Neural crest cell (in vitro differentiated cells): ENCODE data around the gene PHKB. TPM values are rescaled to one million over a fixed set of nuclear protein-coding genes. Genes with fewer than 3 reads are reported as not detected.

ENCODE experiments used
- DNase-seq: peaks from one replicate; pipeline ENCODE4 v3.0.0; 2021; ENCODE audit warnings: low read depth, mixed read lengths, low spot score
- H3K27ac Mint-ChIP-seq: one replicate; pipeline ENCODE4 v1.8.0; 2021; ENCODE audit warnings: mild to moderate bottlenecking, mixed read lengths; ENCODE audit not compliant: unreplicated experiment
- H3K27me3 Mint-ChIP-seq: 2 replicates; pipeline ENCODE4 v1.8.0; 2021; ENCODE audit warnings: low read depth, mild to moderate bottlenecking, mixed read lengths
- H3K36me3 Mint-ChIP-seq: 2 replicates; pipeline ENCODE4 v1.8.0; 2021; ENCODE audit warnings: low read depth, mild to moderate bottlenecking, mixed read lengths
- H3K4me1 Mint-ChIP-seq: 2 replicates; pipeline ENCODE4 v1.8.0; 2021; ENCODE audit warnings: mixed read lengths
- H3K4me3 Mint-ChIP-seq: one replicate; pipeline ENCODE4 v1.8.0; 2021; ENCODE audit warnings: mild to moderate bottlenecking, mixed read lengths
- H3K9me3 Mint-ChIP-seq: 2 replicates; pipeline ENCODE4 v1.8.0; 2021; ENCODE audit warnings: mixed read lengths
- total RNA-seq: library from RNA; stranded (reverse); gene quantifications from 2 replicates; pipeline ENCODE4 v1.2.1, GENCODE V29; 2021
- TF ChIP-seq, protein P1 (sequence below): fragments of 200-600 bp; sonication (generic); conservative IDR thresholded peaks from 2 replicates; pipeline ENCODE4 v1.5.0; 2021; ENCODE audit warnings: antibody characterized with exemption, mild to moderate bottlenecking

Gene PHKB
- total RNA-seq, 1 donor from 2014 or later = 61.2 TPM

DNA sequence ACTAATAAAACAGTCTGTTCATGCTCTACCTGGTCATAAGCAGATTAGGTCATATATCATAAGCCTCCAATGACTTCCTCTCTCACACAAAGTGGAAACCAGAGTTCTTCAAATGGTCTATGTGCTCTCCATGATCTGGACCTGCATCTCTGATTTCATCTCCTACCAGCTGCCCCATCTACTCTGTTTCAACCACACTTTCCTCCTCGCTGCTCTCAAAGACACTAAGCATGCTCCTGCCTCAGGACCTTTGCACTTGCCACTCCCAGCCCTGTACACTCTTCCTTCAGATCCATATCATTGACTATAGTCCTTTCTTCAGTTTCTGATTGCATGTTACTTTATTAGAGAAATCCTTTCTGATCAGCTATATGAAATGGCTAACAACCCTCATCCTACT, 196.8 kb downstream of the PHKB start:
- no peak for DNase-seq
- H3K4me1 Mint-ChIP-seq = no peaks in the 10 kb centered on the region
- no peak overlapping the region for H3K4me3 Mint-ChIP-seq
- TF ChIP-seq, protein P1, sequence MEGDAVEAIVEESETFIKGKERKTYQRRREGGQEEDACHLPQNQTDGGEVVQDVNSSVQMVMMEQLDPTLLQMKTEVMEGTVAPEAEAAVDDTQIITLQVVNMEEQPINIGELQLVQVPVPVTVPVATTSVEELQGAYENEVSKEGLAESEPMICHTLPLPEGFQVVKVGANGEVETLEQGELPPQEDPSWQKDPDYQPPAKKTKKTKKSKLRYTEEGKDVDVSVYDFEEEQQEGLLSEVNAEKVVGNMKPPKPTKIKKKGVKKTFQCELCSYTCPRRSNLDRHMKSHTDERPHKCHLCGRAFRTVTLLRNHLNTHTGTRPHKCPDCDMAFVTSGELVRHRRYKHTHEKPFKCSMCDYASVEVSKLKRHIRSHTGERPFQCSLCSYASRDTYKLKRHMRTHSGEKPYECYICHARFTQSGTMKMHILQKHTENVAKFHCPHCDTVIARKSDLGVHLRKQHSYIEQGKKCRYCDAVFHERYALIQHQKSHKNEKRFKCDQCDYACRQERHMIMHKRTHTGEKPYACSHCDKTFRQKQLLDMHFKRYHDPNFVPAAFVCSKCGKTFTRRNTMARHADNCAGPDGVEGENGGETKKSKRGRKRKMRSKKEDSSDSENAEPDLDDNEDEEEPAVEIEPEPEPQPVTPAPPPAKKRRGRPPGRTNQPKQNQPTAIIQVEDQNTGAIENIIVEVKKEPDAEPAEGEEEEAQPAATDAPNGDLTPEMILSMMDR = no peak
- H3K27ac Mint-ChIP-seq = no peak overlapping the region
- H3K9me3 Mint-ChIP-seq = peaks cover 4% of the 10 kb centered on the region
- H3K36me3 Mint-ChIP-seq = peaks cover 28% of the 10 kb centered on the region
- no peaks in the 10 kb centered on the region for H3K27me3 Mint-ChIP-seq

DNA sequence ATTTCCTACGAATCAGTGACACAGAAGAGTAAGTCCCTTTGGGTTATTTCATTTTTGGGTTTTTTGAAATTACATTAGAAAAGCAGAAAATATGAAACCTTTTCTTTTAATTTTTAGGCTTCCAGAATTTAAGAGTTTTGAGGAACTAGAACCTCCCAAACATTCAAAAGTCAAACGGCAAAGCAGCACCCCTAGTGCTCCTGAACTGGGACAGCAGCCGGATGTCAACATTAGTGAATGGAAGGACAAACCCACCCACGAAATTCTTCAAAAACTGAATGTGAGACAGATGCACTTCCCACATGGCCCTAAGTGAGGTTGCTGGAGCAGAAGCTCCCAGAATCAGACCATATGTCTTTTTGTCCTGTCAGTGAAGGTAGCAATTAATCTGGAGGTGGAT, 199.4 kb downstream of the PHKB start:
- H3K9me3 Mint-ChIP-seq = peaks cover 2% of the 10 kb centered on the region
- H3K27me3 Mint-ChIP-seq = no peaks in the 10 kb centered on the region
- H3K4me3 Mint-ChIP-seq = no peak overlapping the region
- TF ChIP-seq, protein P1 = no peak
- no peak for DNase-seq
- H3K36me3 Mint-ChIP-seq = peaks cover 20% of the 10 kb centered on the region
- H3K4me1 Mint-ChIP-seq = no peaks in the 10 kb centered on the region
- H3K27ac Mint-ChIP-seq = no peak overlapping the region

DNA sequence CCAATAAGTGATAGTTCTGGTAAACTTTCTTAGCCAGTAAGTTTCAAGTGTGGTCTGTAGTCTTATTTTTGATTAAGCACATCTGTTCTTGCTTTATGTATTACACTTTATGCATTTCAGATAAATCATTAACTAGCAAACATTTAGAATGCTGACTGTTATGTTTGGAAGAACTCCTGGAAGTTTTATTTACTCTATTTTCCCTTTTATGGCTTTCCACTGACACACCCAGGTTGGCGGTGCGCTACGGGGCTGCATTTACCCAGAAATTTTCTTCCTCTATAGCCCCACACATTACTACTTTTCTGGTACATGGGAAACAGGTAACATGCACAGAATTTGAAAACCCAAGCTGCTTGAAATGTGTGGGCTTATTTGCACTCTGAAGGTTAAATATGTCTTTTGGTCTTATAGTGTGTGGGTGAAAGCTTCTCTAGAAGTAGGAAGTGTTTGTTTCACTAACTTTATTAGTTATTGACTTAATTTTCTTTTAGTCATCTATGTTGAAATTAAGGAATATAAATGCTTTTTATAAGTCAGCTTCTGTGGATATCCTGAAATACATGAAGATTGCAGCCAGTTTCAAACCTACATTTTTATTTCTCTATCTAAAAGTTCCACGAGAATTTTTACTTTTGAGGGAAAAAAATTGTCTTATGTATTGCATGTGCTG, 203.7 kb downstream of the PHKB start:
- Mint-ChIP-seq H3K27me3 (no peaks in the 10 kb centered on the region), H3K4me3 (no peak overlapping the region), H3K27ac (no peak overlapping the region), H3K36me3 (peaks cover 7% of the 10 kb centered on the region), H3K4me1 (no peaks in the 10 kb centered on the region), H3K9me3 (no peaks in the 10 kb centered on the region)
- TF ChIP-seq, protein P1 = no peak
- DNase-seq = no peak

DNA sequence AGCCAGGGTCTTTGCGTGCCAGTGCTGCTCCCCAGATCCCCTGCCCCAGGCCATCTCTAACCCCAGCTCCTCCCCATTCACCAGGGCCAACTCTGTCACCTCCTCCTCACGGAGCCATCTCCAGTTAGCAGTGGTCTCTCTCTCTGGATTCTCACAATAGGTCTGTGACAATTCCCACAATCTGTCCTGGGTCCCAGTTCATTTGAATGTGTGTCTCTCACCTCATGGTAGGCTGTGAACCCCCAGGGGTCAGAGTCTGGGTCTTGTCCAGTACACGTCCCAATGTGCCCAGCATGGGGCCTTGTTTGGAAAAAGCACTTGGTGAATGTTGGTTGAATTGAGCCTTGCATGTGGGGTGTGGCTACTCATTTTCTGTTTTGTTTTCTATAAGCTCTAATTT, 205.3 kb downstream of the PHKB start:
- Mint-ChIP-seq H3K9me3 (no peaks in the 10 kb centered on the region), H3K27ac (peak overlapping the region; percentile 64)
- no peak for DNase-seq

DNA sequence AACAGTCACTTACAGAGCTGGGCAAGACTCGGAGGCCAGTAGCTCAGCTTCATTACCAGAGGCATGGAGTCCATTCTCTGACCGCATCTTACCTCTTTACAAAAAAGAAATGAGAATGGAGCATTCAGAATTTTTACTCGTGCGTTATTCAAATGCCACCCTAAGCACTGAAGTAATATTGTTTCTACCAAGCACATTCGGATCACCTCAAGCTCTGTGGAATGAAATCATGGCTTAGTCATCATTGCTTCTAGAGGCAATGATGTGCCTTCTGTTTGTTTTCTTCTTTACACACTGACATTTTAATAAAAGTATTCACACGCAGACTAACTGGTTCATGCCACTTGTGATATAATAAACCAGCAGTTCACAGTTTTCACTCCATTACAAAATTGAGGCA, 206.8 kb downstream of the PHKB start:
- TF ChIP-seq, protein P1 = no peak
- Mint-ChIP-seq H3K4me1 (peaks cover 5% of the 10 kb centered on the region), H3K9me3 (no peaks in the 10 kb centered on the region), H3K36me3 (no peaks in the 10 kb centered on the region), H3K27me3 (no peaks in the 10 kb centered on the region), H3K4me3 (no peak overlapping the region), H3K27ac (no peak overlapping the region)
- DNase-seq = no peak

More for the DNA sequence above, 205.3 kb downstream of the PHKB start:
- Mint-ChIP-seq H3K36me3 (peaks cover 2% of the 10 kb centered on the region), H3K4me3 (no peak overlapping the region), H3K4me1 (no peaks in the 10 kb centered on the region), H3K27me3 (no peaks in the 10 kb centered on the region)
- TF ChIP-seq, protein P1 = no peak
